DMS53 treated with DMSO at 0.1 percent for 48 hours (cell line): ENCODE data around the gene CLDN16.
A peak's percentile ranks its signal among the peaks of the same experiment; 100 is the strongest.

Source experiments
- DNase-seq: peaks from one replicate; lab custom pipeline; 2025; ENCODE audit not compliant: unreplicated experiment; lab: John Stamatoyannopoulos, UW

The CLDN16 gene

GRCh38 chr3:190387578-190388213, at the start of gene CLDN16:
Gene CLDN16, plus strand, starts transcription at chr3:190388163. Its CDS starts 167 bp downstream, at chr3:190388330.
- no peak for DNase-seq

GRCh38 chr3:190338717-190339116, 49.2 kb upstream of the CLDN16 start:
- DNase-seq, result no peak

- peak; percentile 7 for DNase-seq
Observed at GRCh38 chr3:190339130-190339529, 48.8 kb upstream of the CLDN16 start.

- DNase-seq, result no peak
Observed at GRCh38 chr3:190340071-190340470, 47.9 kb upstream of the CLDN16 start.

GRCh38 chr3:190345027-190345821, 42.7 kb upstream of the CLDN16 start:
- DNase-seq, result peak; percentile 31

- no peak for DNase-seq
Observed at GRCh38 chr3:190345878-190346277, 42.1 kb upstream of the CLDN16 start.

GRCh38 chr3:190346541-190346940, 41.4 kb upstream of the CLDN16 start:
- no peak for DNase-seq

- no peak for DNase-seq
Observed at GRCh38 chr3:190352861-190353457, 35.0 kb upstream of the CLDN16 start.

GRCh38 chr3:190356246-190356645, 31.7 kb upstream of the CLDN16 start:
- no peak for DNase-seq

GRCh38 chr3:190357468-190357867, 30.5 kb upstream of the CLDN16 start:
- no peak for DNase-seq

- DNase-seq, result no peak
Observed at GRCh38 chr3:190359813-190360212, 28.1 kb upstream of the CLDN16 start.

- no peak for DNase-seq
Observed at GRCh38 chr3:190360228-190360627, 27.7 kb upstream of the CLDN16 start.

GRCh38 chr3:190361791-190362190, 26.2 kb upstream of the CLDN16 start:
- DNase-seq, result no peak

- DNase-seq, result no peak
Observed at GRCh38 chr3:190362258-190362657, 25.7 kb upstream of the CLDN16 start.

GRCh38 chr3:190366133-190366532, 21.8 kb upstream of the CLDN16 start:
- no peak for DNase-seq

GRCh38 chr3:190368881-190369280, 19.1 kb upstream of the CLDN16 start:
- no peak for DNase-seq

- DNase-seq, result no peak
Observed at GRCh38 chr3:190369668-190370295, 18.2 kb upstream of the CLDN16 start.

GRCh38 chr3:190370369-190370768, 17.6 kb upstream of the CLDN16 start:
- no peak for DNase-seq

- DNase-seq, result no peak
Observed at GRCh38 chr3:190371152-190371551, 16.8 kb upstream of the CLDN16 start.

GRCh38 chr3:190375246-190375645, 12.7 kb upstream of the CLDN16 start:
- DNase-seq, result no peak

- DNase-seq, result no peak
Observed at GRCh38 chr3:190375671-190376070, 12.3 kb upstream of the CLDN16 start.
